Nephron (organoid): ENCODE measurements around the gene PPFIA1.

Source experiments
- H3K27ac Mint-ChIP-seq, 3 experiments: 2 replicates each; pipeline ENCODE4 v1.8.0; 2020; ENCODE audit warnings: mixed read lengths in 3 of 3, mild to moderate bottlenecking in 2 of 3, moderate library complexity in 1 of 3
- H3K27me3 Mint-ChIP-seq: 2 replicates; pipeline ENCODE4 v1.8.0; 2021; ENCODE audit warnings: low read depth, mild to moderate bottlenecking, moderate library complexity, mixed read lengths
- H3K36me3 Mint-ChIP-seq: 2 replicates; pipeline ENCODE4 v1.8.0; 2020; ENCODE audit warnings: low read depth, mixed read lengths
- H3K4me1 Mint-ChIP-seq: 2 replicates; pipeline ENCODE4 v1.8.0; 2020; ENCODE audit warnings: mixed read lengths
- H3K4me3 Mint-ChIP-seq, 3 experiments: 2 replicates each; pipeline ENCODE4 v1.8.0; 2020; ENCODE audit warnings: mild to moderate bottlenecking in 3 of 3, mixed read lengths in 3 of 3, moderate library complexity in 2 of 3
- H3K9me3 Mint-ChIP-seq: 2 replicates; pipeline ENCODE4 v1.8.0; 2020; ENCODE audit warnings: mixed read lengths
- TF ChIP-seq, protein P1 (sequence below), 3 experiments: fragments of 200-600 bp; sonication (generic); IDR thresholded peaks; one replicate each; pipeline ENCODE4 v1.5.0; 2021; ENCODE audit warnings: antibody characterized with exemption in 3 of 3; ENCODE audit not compliant: unreplicated experiment in 3 of 3

PPFIA1 gene

GRCh38 chr11:70230151-70230839, 40.2 kb upstream of the PPFIA1 start:
- H3K27ac Mint-ChIP-seq = no peak overlapping the region
- no peak overlapping the region for H3K4me3 Mint-ChIP-seq
- no peaks in the 10 kb centered on the region for H3K36me3 Mint-ChIP-seq
- H3K4me1 Mint-ChIP-seq = no peaks in the 10 kb centered on the region
- TF ChIP-seq, protein P1, sequence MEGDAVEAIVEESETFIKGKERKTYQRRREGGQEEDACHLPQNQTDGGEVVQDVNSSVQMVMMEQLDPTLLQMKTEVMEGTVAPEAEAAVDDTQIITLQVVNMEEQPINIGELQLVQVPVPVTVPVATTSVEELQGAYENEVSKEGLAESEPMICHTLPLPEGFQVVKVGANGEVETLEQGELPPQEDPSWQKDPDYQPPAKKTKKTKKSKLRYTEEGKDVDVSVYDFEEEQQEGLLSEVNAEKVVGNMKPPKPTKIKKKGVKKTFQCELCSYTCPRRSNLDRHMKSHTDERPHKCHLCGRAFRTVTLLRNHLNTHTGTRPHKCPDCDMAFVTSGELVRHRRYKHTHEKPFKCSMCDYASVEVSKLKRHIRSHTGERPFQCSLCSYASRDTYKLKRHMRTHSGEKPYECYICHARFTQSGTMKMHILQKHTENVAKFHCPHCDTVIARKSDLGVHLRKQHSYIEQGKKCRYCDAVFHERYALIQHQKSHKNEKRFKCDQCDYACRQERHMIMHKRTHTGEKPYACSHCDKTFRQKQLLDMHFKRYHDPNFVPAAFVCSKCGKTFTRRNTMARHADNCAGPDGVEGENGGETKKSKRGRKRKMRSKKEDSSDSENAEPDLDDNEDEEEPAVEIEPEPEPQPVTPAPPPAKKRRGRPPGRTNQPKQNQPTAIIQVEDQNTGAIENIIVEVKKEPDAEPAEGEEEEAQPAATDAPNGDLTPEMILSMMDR (IDR thresholded peaks at IDR 0.05; ENCODE audit: unreplicated experiment in 3 of 3) = no peak
- no peaks in the 10 kb centered on the region for H3K9me3 Mint-ChIP-seq
- H3K27me3 Mint-ChIP-seq = peaks cover 4% of the 10 kb centered on the region

DNA sequence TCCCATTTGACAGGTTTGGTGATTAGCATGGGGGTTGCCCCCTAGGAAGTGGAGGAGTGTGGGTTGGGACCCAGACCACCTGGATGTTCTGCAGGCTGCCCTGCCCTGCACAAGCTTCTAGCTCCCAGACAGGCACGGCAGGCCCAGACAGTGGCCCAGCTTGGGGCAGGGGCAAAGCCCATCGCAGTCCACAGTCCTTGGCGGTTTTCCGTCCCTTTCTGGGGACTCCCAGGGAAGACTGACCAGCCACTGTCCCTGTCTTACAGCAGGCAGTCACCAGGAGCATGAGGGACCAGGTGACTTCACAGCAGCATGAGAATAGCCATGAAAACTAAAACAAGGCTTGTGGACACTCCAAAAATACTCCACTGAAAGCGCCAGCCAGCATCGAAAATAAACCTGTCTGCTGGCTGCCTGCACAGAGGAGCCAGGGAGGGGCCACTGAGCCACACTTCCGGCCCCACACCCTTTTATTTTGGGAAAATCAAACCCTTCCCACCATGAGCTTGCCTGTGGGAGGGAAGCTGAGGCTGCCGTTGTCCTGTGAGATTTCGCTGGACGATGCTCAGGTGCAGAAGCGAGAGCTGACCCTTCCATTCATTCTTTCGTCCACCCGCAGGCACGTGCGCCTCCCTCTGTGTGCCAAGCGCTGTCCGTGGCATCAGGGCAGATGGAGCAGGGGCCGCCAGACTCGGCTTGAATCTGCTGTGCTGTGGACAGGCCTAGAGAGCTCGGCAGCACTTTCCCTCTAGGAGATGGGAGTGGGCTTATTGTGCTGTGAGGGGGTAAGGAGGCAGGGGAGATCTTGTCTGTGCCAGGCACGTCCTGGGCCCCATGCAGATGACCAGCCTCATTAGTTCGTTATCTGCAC, 39.4 kb upstream of the PPFIA1 start:
- TF ChIP-seq, protein P1 (IDR thresholded peaks at IDR 0.05; ENCODE audit: unreplicated experiment in 3 of 3) = no peak
- Mint-ChIP-seq H3K36me3 (no peaks in the 10 kb centered on the region), H3K9me3 (no peaks in the 10 kb centered on the region), H3K4me3 (no peak overlapping the region), H3K27ac (no peak overlapping the region), H3K27me3 (peaks cover 4% of the 10 kb centered on the region), H3K4me1 (no peaks in the 10 kb centered on the region)

GRCh38 chr11:70233034-70233433, 37.5 kb upstream of the PPFIA1 start:
- no peaks in the 10 kb centered on the region for H3K4me1 Mint-ChIP-seq
- H3K9me3 Mint-ChIP-seq = no peaks in the 10 kb centered on the region
- H3K4me3 Mint-ChIP-seq = no peak overlapping the region
- peaks cover 4% of the 10 kb centered on the region for H3K27me3 Mint-ChIP-seq
- no peaks in the 10 kb centered on the region for H3K36me3 Mint-ChIP-seq
- TF ChIP-seq, protein P1 (IDR thresholded peaks at IDR 0.05; ENCODE audit: unreplicated experiment in 3 of 3) = no peak
- no peak overlapping the region for H3K27ac Mint-ChIP-seq

GRCh38 chr11:70233511-70233934, 37.0 kb upstream of the PPFIA1 start:
- Mint-ChIP-seq H3K36me3 (no peaks in the 10 kb centered on the region), H3K27me3 (peaks cover 4% of the 10 kb centered on the region)

DNA sequence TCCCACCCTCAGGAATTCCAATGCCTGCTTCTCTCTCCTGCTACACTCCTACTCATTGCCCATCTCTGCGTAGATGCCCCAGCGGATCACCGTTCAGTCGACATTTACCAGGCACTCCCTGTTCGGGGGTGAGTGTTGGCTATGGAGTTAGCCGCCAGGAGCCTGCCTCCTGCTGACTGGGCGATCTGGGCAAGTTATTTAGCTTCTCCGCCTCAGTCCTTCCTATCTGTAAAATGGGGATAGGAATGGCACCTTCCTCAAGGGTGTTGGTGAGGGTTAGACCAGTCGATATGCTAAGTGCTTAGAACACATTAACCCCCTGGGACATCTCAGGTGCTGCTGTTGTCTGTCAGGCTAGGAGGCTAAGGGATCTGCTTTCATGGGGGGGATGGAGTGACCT, 36.5 kb upstream of the PPFIA1 start:
- TF ChIP-seq, protein P1 (IDR thresholded peaks at IDR 0.05; ENCODE audit: unreplicated experiment in 3 of 3) = no peak
- peaks cover 5% of the 10 kb centered on the region for H3K27me3 Mint-ChIP-seq
- no peaks in the 10 kb centered on the region for H3K4me1 Mint-ChIP-seq
- H3K36me3 Mint-ChIP-seq = no peaks in the 10 kb centered on the region
- H3K27ac Mint-ChIP-seq = no peak overlapping the region
- H3K4me3 Mint-ChIP-seq = no peak overlapping the region
- no peaks in the 10 kb centered on the region for H3K9me3 Mint-ChIP-seq

More at GRCh38 chr11:70233511-70233934, 37.0 kb upstream of the PPFIA1 start:
- Mint-ChIP-seq H3K27ac (no peak overlapping the region), H3K4me1 (no peaks in the 10 kb centered on the region), H3K4me3 (no peak overlapping the region), H3K9me3 (no peaks in the 10 kb centered on the region)
- TF ChIP-seq, protein P1 (IDR thresholded peaks at IDR 0.05; ENCODE audit: unreplicated experiment in 3 of 3) = no peak
